Nephron (organoid): ENCODE results near the gene MITF.

Source experiments
- H3K27ac Mint-ChIP-seq, 3 experiments: 2 replicates each; pipeline ENCODE4 v1.8.0; 2020; ENCODE audit warnings: mixed read lengths in 3 of 3, mild to moderate bottlenecking in 2 of 3, moderate library complexity in 1 of 3
- H3K27me3 Mint-ChIP-seq: 2 replicates; pipeline ENCODE4 v1.8.0; 2021; ENCODE audit warnings: low read depth, mild to moderate bottlenecking, moderate library complexity, mixed read lengths
- H3K36me3 Mint-ChIP-seq: 2 replicates; pipeline ENCODE4 v1.8.0; 2020; ENCODE audit warnings: low read depth, mixed read lengths
- H3K4me1 Mint-ChIP-seq: 2 replicates; pipeline ENCODE4 v1.8.0; 2020; ENCODE audit warnings: mixed read lengths
- H3K4me3 Mint-ChIP-seq, 3 experiments: 2 replicates each; pipeline ENCODE4 v1.8.0; 2020; ENCODE audit warnings: mild to moderate bottlenecking in 3 of 3, mixed read lengths in 3 of 3, moderate library complexity in 2 of 3
- H3K9me3 Mint-ChIP-seq: 2 replicates; pipeline ENCODE4 v1.8.0; 2020; ENCODE audit warnings: mixed read lengths
- CTCF ChIP-seq, 3 experiments: fragments of 200-600 bp; sonication (generic); IDR thresholded peaks; one replicate each; pipeline ENCODE4 v1.5.0; 2021; ENCODE audit warnings: antibody characterized with exemption in 3 of 3; ENCODE audit not compliant: unreplicated experiment in 3 of 3

MITF gene

DNA sequence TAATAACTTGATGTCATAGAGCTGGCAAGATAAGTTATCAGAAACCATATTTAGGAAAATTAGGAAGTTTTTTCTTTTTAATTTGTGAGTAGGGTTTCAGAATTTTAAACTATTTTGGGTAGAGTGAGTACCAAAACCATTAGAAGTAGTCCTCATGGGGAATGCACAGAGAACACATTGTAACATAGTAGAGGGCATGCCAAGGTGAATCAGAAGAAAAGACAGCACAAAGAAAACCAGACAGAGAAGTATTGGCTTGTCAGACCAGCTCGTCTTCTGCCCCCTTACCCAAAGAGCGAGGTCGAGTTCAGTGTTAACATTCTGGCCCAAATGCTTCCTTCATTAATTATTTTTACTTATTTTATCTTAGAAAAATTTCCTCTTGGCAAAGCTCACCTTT is 139.0 kb downstream of the MITF start:
- no peak overlapping the region for H3K4me3 Mint-ChIP-seq
- no peaks in the 10 kb centered on the region for H3K36me3 Mint-ChIP-seq
- TF ChIP-seq CTCF (IDR thresholded peaks at IDR 0.05; ENCODE audit: unreplicated experiment in 3 of 3), result no peak
- H3K27ac Mint-ChIP-seq, result peak overlapping the region in 1 of 3 experiments; percentile 58
- no peaks in the 10 kb centered on the region for H3K27me3 Mint-ChIP-seq
- H3K4me1 Mint-ChIP-seq, result no peaks in the 10 kb centered on the region
- no peaks in the 10 kb centered on the region for H3K9me3 Mint-ChIP-seq

DNA sequence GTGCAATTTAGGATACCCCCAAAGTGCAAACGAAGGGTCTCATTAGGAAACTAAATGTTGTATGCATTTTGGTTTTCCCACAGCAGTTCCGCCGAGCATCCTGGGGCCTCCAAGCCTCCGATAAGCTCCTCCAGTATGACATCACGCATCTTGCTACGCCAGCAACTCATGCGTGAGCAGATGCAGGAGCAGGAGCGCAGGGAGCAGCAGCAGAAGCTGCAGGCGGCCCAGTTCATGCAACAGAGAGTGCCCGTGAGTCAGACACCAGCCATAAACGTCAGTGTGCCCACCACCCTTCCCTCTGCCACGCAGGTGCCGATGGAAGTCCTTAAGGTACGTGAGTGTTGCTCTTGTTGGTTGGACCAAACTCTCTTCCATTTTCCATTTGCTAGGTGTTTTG is 139.8 kb downstream of the MITF start:
- Mint-ChIP-seq H3K27me3 (no peaks in the 10 kb centered on the region), H3K9me3 (no peaks in the 10 kb centered on the region), H3K4me1 (no peaks in the 10 kb centered on the region), H3K27ac (no peak overlapping the region), H3K36me3 (no peaks in the 10 kb centered on the region), H3K4me3 (no peak overlapping the region)
- no peak for TF ChIP-seq CTCF (IDR thresholded peaks at IDR 0.05; ENCODE audit: unreplicated experiment in 3 of 3)

DNA sequence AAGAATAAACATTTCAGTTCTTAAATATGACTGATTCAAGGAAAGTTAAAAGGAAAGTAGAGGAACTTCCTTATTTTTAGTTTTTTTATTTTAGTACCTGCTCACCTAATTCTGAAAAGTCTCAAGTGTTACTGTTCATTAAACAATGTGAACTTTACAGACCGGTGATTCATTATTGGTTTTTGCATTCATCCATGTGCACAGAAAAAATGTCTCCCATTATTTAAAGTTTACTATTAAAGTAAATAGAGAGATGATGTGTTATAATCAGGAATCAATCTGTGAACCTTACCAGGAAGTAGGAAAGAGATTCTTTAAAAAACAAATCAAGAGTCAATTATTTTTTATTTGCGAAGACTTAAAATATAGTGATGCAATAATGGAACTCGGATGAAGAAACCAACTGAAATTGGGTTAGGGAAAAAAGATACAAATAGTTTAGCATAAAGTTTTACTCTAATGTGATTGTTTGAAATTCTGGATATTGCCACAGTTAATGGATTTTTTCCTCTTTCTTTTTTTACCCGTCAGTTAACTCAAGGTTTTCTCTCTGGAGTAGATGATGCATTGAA is 140.9 kb downstream of the MITF start:
- no peak for TF ChIP-seq CTCF (IDR thresholded peaks at IDR 0.05; ENCODE audit: unreplicated experiment in 3 of 3)
- no peak overlapping the region for H3K4me3 Mint-ChIP-seq
- H3K36me3 Mint-ChIP-seq, result no peaks in the 10 kb centered on the region

DNA sequence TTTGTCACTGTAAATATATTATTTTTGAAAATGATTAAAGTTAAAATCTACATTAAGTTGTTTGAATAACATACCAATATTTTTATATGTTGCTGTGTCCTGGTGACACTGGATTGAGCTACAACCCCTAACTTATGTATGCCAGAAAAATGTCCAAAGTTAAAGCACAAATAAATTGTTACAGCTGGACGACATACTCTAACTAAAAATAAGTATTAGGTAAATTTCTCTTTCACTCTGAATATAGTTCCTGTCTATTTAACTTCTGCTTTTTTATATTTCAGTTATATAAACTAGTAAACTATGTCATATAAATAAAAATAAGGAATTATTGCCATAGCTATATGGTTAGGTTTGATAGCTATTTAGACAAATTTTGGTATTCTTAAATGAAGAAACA is 141.8 kb downstream of the MITF start:
- no peaks in the 10 kb centered on the region for H3K36me3 Mint-ChIP-seq
- H3K27ac Mint-ChIP-seq, result no peak overlapping the region
- H3K4me1 Mint-ChIP-seq, result no peaks in the 10 kb centered on the region
- H3K27me3 Mint-ChIP-seq, result no peaks in the 10 kb centered on the region
- no peak overlapping the region for H3K4me3 Mint-ChIP-seq
- no peak for TF ChIP-seq CTCF (IDR thresholded peaks at IDR 0.05; ENCODE audit: unreplicated experiment in 3 of 3)
- H3K9me3 Mint-ChIP-seq, result no peaks in the 10 kb centered on the region

More for the DNA sequence above, 140.9 kb downstream of the MITF start:
- Mint-ChIP-seq H3K9me3 (no peaks in the 10 kb centered on the region), H3K27me3 (no peaks in the 10 kb centered on the region), H3K4me1 (no peaks in the 10 kb centered on the region), H3K27ac (peak overlapping the region in 1 of 3 experiments; percentile 66)

- Mint-ChIP-seq H3K4me3 (no peak overlapping the region), H3K36me3 (no peaks in the 10 kb centered on the region), H3K27ac (peak overlapping the region in 2 of 3 experiments; percentile 38 to 63), H3K9me3 (no peaks in the 10 kb centered on the region), H3K4me1 (no peaks in the 10 kb centered on the region), H3K27me3 (no peaks in the 10 kb centered on the region)
- TF ChIP-seq CTCF (IDR thresholded peaks at IDR 0.05; ENCODE audit: unreplicated experiment in 3 of 3), result no peak
Observed at GRCh38 chr3:69881756-69882428, 142.6 kb downstream of the MITF start.

DNA sequence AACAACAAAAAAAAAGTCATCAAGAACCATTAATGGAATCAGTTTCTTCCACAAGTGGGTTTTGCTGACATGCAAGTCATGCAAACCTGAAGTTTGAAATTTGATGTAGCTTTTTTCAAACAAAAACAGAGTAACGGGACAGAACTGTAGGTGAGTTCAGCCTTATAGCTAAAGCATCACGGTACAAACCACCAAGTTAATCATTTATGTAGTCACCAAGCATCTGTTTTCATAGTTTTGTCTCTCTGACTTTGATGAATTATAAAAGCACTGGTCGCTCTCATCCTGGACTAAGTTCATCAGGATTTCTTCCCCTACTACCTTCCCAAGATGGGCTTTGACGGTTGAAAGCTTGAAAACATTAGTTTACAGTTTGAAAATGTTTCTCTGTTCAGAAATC is 143.3 kb downstream of the MITF start:
- Mint-ChIP-seq H3K4me1 (no peaks in the 10 kb centered on the region), H3K4me3 (no peak overlapping the region), H3K36me3 (no peaks in the 10 kb centered on the region), H3K27me3 (no peaks in the 10 kb centered on the region), H3K27ac (peak overlapping the region in 1 of 3 experiments; percentile 77), H3K9me3 (no peaks in the 10 kb centered on the region)
- TF ChIP-seq CTCF (IDR thresholded peaks at IDR 0.05; ENCODE audit: unreplicated experiment in 3 of 3), result no peak
